Measurements from ENCODE around the gene WWC2. TPM values are rescaled to one million over a fixed set of nuclear protein-coding genes. Genes with fewer than 3 reads are reported as not detected.

Gene WWC2
- total RNA-seq, 1 donor from 2014 or later, result 24.6 TPM

DNA sequence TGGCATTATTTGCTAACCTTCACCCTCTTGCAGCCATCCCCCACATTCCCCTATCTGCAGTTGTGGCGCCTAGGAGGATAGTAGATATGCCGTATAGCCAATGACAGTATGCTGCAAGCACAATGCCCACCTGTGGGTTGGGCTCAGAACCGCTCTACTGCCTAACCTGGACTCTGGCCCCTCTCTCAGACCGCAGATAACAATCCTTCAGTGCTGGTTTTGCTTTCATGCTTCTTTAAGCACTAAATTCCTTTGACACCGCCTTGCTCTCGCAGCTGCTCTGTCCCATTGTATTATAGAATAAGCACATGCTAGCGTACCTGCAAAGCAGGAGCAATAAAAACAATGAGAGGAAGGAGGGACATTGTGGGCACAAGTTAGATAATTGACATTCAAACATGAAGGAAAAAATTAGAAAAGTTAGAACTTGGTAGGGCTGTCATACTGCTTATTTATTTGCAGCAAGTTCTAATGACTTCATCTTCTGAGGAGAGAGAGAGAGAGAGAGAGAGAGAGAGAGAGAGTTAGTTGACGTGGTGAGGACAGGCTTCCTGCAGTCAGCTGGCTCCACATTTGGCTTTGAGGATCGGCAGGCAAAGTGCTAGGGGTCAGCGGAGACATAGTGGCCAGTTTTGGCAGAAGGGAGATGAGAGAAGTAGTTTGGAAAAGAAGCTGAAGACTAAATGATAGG, 55.8 kb downstream of the WWC2 start:
- H3K4me1 Mint-ChIP-seq, result peaks cover 10% of the 10 kb centered on the region
- TF ChIP-seq, protein P1, sequence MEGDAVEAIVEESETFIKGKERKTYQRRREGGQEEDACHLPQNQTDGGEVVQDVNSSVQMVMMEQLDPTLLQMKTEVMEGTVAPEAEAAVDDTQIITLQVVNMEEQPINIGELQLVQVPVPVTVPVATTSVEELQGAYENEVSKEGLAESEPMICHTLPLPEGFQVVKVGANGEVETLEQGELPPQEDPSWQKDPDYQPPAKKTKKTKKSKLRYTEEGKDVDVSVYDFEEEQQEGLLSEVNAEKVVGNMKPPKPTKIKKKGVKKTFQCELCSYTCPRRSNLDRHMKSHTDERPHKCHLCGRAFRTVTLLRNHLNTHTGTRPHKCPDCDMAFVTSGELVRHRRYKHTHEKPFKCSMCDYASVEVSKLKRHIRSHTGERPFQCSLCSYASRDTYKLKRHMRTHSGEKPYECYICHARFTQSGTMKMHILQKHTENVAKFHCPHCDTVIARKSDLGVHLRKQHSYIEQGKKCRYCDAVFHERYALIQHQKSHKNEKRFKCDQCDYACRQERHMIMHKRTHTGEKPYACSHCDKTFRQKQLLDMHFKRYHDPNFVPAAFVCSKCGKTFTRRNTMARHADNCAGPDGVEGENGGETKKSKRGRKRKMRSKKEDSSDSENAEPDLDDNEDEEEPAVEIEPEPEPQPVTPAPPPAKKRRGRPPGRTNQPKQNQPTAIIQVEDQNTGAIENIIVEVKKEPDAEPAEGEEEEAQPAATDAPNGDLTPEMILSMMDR (conservative IDR thresholded peaks at IDR 0.05), result no peak
- DNase-seq (ENCODE audit: low read depth, low spot score), result no peak
- no peaks in the 10 kb centered on the region for H3K9me3 Mint-ChIP-seq
- no peaks in the 10 kb centered on the region for H3K27me3 Mint-ChIP-seq (ENCODE audit: low read depth)
- H3K4me3 Mint-ChIP-seq, result no peak overlapping the region
- H3K36me3 Mint-ChIP-seq (ENCODE audit: low read depth), result no peaks in the 10 kb centered on the region
- no peak overlapping the region for H3K27ac Mint-ChIP-seq (ENCODE audit: unreplicated experiment)

DNA sequence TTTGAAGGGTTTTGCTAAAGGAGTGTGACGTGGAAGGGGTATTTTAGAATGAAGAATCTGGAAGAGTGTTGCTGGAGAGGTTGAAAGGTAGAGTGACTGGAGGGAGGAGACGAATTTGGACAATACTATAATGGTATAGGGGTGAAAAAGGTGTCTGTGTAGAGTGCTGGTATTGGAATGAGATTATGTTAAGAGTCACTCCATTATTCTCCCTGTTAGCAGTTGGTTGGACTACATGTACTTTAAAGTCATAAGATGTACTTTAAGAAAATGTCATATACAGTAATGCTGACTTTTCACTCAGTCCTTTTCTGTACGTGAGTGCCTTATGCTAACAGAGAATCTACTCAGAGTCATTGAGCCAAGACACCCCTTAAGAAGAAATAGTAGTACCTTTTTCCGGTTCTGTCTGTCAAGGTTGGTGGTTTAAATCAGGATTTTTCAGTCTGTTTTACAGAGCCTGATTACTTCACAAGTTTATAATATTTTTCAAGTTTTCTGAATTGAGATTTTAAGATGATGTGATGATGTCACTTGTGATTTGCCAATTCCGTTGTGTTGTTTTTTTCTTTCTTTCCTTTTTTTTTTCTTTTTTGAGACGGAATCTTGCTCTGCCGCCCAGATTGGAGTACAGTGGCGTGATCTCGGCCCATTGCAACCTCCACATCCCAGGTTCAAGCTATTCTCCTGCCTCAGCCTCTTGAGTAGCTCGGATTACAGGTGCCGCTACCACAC, 56.6 kb downstream of the WWC2 start:
- no peaks in the 10 kb centered on the region for H3K9me3 Mint-ChIP-seq
- no peaks in the 10 kb centered on the region for H3K36me3 Mint-ChIP-seq (ENCODE audit: low read depth)
- DNase-seq (ENCODE audit: low read depth, low spot score), result no peak
- H3K27me3 Mint-ChIP-seq (ENCODE audit: low read depth), result no peaks in the 10 kb centered on the region
- TF ChIP-seq, protein P1 (conservative IDR thresholded peaks at IDR 0.05), result no peak
- no peak overlapping the region for H3K27ac Mint-ChIP-seq (ENCODE audit: unreplicated experiment)
- peaks cover 10% of the 10 kb centered on the region for H3K4me1 Mint-ChIP-seq
- H3K4me3 Mint-ChIP-seq, result no peak overlapping the region

DNA sequence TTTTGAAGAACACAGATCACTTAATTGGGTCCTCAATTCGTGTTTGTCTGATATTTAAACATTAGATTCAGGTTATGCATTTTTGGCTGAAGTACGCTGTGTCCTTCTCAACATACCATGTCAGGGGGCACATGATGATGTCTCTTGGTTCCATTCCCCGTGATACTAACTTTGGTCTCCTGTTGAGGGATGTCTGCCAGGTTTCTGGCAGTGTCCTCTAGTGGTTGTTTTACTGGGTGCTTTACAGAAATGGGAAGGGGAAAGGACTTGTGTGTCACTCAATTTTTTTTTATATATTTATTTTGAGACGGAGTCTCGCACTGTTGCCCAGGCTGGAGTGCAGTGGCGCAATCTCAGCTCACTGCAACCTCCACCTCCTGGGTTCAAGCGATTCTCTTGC, 58.2 kb downstream of the WWC2 start:
- Mint-ChIP-seq H3K36me3 (ENCODE audit: low read depth) (no peaks in the 10 kb centered on the region), H3K4me3 (no peak overlapping the region), H3K27ac (ENCODE audit: unreplicated experiment) (no peak overlapping the region), H3K4me1 (peaks cover 10% of the 10 kb centered on the region), H3K27me3 (ENCODE audit: low read depth) (no peaks in the 10 kb centered on the region), H3K9me3 (no peaks in the 10 kb centered on the region)
- TF ChIP-seq, protein P1 (conservative IDR thresholded peaks at IDR 0.05), result no peak
- no peak for DNase-seq (ENCODE audit: low read depth, low spot score)

DNA sequence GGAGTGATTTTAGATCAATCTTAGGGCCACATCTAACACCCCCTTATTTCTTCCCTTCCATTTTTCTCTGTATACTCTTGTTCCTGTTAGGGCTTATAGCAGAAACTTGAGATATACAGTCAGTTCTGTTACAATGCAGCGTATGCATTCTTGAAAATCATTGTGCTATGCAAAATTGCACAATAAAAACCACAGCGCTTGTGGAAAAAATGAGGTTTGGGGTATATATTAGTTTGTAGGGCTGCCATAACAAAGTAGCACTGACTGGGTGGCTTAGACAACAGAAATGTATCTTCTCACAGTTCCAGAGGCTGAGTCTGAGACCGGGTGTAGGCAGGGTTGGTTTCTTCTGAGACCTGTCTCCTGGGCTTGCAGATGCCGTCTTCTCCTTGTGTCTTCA, 59.0 kb downstream of the WWC2 start:
- H3K9me3 Mint-ChIP-seq, result no peaks in the 10 kb centered on the region
- TF ChIP-seq, protein P1 (conservative IDR thresholded peaks at IDR 0.05), result no peak
- no peak overlapping the region for H3K27ac Mint-ChIP-seq (ENCODE audit: unreplicated experiment)
- no peaks in the 10 kb centered on the region for H3K27me3 Mint-ChIP-seq (ENCODE audit: low read depth)
- H3K36me3 Mint-ChIP-seq (ENCODE audit: low read depth), result no peaks in the 10 kb centered on the region
- H3K4me1 Mint-ChIP-seq, result peaks cover 17% of the 10 kb centered on the region
- DNase-seq (ENCODE audit: low read depth, low spot score), result no peak
- H3K4me3 Mint-ChIP-seq, result no peak overlapping the region

DNA sequence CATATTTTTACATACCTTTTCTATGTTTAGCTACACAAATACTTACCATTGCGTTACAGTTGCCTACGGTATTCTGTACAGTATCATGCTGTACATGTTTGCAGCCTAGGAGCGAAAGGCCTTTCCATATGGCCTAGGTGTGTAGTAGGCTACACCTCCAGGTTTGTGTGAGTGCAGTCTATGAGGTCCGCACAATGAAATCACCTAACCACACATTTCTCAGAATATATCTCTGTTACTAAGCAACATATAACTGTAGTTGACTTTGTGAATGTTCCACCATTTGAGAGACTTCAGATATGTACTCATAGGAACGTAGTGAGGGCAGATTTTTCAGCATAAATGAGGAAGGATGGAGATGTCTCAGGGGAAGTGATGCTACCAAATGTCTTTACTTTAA, 62.6 kb downstream of the WWC2 start:
- no peak overlapping the region for H3K27ac Mint-ChIP-seq (ENCODE audit: unreplicated experiment)
- TF ChIP-seq, protein P1 (conservative IDR thresholded peaks at IDR 0.05), result no peak
- H3K4me3 Mint-ChIP-seq, result no peak overlapping the region
- H3K27me3 Mint-ChIP-seq (ENCODE audit: low read depth), result no peaks in the 10 kb centered on the region
- no peak for DNase-seq (ENCODE audit: low read depth, low spot score)
- no peaks in the 10 kb centered on the region for H3K9me3 Mint-ChIP-seq
- no peaks in the 10 kb centered on the region for H3K36me3 Mint-ChIP-seq (ENCODE audit: low read depth)
- H3K4me1 Mint-ChIP-seq, result peaks cover 6% of the 10 kb centered on the region

All from neural crest cell (in vitro differentiated cells).